ENCODE measurements around the gene ANKS3.

The ANKS3 gene

DNA sequence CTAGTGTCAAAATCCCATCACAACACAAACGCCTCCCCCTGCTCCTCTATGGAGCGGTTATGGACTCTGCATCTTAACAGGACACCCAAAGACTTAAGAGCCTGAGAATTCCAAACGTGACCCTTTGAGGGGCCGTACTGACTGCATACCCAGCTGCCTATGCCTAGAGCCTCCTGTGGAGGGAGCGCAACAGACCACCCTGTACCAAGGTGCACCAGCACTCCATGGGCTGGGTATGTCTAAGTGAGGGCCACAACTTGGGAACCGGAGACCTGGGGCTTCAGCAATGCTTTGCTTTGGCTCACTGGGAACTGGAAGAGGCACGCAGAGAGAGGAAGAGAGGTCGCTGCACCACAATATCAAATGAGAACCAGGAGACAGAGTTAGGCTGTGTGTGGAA is 5.4 kb downstream of the ANKS3 start:
- Mint-ChIP-seq H3K4me1 (ENCODE audit: low read depth) (peaks cover 17% of the 10 kb centered on the region), H3K4me3 (no peak overlapping the region), H3K27ac (no peak overlapping the region), H3K9me3 (no peaks in the 10 kb centered on the region), H3K27me3 (no peaks in the 10 kb centered on the region), H3K36me3 (ENCODE audit: low read depth) (peaks cover 50% of the 10 kb centered on the region)
- intact Hi-C loops (cut with micrococcal nuclease): no loop called here

DNA sequence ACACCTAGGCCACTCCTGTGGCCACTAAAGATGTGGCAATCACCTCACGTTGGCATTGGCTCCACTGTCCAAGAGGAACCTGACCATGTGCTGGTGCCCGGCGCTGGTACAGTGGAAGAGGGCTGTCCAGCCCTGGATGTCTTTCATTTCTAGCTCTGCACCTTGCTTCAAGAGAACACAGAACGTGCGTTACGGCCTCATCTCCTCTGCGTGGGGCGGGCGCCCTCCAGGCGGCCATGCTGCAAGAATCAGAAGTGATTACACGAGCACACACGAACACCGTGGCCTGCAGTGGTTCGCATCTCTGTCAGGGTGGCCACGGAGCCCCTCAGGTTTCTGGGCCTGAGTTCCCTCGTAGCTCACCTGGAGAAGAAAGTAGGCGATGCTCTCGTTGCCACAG is 7.5 kb downstream of the ANKS3 start:
- Mint-ChIP-seq H3K36me3 (ENCODE audit: low read depth) (peaks cover 70% of the 10 kb centered on the region), H3K9me3 (no peaks in the 10 kb centered on the region), H3K4me1 (ENCODE audit: low read depth) (peaks cover 7% of the 10 kb centered on the region), H3K27me3 (no peaks in the 10 kb centered on the region), H3K27ac (no peak overlapping the region), H3K4me3 (no peak overlapping the region)
- intact Hi-C loops (cut with micrococcal nuclease): no loop called here

DNA sequence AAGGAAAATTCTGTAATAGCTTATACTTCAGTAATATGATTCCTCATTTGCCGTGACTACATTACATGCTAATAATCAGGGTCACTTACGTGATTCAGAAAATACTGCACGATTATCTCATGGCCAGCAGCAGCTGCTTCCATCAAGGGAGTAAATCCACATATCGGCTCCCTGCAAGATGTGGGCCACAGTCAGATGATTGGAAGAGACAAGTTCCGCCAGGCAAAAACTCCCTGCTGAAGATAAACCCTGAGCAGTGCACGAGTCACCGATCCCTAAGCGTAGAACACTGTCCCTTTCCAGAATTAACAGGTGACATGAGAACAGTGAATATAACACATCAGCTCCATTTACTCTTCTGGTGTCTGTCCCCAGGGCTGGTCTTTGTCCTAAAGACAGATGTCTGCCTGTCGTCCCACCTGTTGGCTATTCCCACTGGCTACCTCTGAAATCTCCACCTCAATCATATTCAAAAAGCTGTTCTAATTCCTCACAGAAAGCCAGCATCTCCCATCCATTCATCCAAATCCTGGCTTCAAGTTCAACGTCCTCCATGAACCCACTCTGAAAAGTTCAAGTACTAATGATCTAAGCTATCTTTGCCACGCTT is 9.3 kb downstream of the ANKS3 start:
- Mint-ChIP-seq H3K36me3 (ENCODE audit: low read depth) (peaks cover 65% of the 10 kb centered on the region), H3K27me3 (no peaks in the 10 kb centered on the region), H3K4me3 (no peak overlapping the region), H3K27ac (no peak overlapping the region), H3K4me1 (ENCODE audit: low read depth) (peaks cover 7% of the 10 kb centered on the region), H3K9me3 (no peaks in the 10 kb centered on the region)
- intact Hi-C loops (cut with micrococcal nuclease): no loop called here

DNA sequence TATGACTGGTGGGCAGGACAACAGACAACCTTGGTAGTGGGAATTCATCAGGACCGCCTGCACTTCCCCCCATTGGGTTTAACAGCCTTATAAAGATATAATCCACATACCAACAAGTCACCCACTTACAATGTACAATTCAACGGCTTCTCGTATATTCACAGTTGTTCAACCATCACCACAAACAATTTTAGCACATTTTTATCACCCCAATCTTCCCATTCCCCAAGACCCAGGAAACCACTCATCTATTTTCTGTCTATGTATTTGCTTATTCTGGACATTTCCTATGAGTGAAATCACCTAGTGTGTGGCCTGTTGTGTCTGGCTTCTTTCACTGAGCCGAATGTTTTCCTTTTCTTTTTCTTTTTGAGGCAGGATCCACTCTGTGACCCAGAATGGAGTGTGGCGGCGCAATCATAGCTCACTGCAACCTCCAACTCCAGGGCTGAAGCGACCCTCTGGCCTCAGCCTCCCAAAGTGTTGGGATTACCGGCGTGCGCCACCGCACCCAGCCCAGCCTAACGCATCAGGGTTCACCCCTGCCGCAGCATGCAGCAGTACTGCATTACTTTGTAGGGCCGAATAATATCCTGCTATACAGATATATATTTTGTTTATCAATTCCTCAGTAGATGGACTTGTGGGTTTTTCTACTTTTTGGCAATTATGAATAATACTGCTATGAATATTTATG is 10.9 kb downstream of the ANKS3 start:
- Mint-ChIP-seq H3K4me1 (ENCODE audit: low read depth) (peaks cover 7% of the 10 kb centered on the region), H3K36me3 (ENCODE audit: low read depth) (peaks cover 50% of the 10 kb centered on the region), H3K4me3 (no peak overlapping the region), H3K9me3 (no peaks in the 10 kb centered on the region), H3K27me3 (no peaks in the 10 kb centered on the region), H3K27ac (no peak overlapping the region)
- intact Hi-C loops (cut with micrococcal nuclease): no loop called here

DNA sequence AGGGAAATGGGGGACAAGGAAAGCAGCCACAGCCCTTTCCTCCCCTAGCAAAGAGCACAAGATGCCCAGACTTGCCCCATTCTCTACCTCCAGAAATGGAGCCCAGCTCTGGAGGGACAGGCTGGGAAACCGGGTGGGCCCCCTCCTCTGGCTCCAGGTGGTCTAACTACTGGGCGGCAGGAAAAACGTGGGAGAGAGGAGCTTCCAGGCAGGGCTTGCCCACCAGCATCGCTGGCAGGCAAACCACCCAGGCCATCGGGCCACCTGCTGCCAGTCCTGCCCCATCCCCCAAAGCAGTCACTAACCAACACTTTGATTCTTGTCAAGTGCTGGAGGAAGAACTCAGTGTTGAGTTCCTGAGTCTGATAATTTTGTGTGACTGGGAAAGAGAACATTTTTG is 15.6 kb downstream of the ANKS3 start:
- H3K4me1 Mint-ChIP-seq (ENCODE audit: low read depth): no peaks in the 10 kb centered on the region
- H3K36me3 Mint-ChIP-seq (ENCODE audit: low read depth): peaks cover 45% of the 10 kb centered on the region
- H3K27me3 Mint-ChIP-seq: no peaks in the 10 kb centered on the region
- intact Hi-C loops (cut with micrococcal nuclease): no loop called here
- no peak overlapping the region for H3K4me3 Mint-ChIP-seq
- no peaks in the 10 kb centered on the region for H3K9me3 Mint-ChIP-seq
- no peak overlapping the region for H3K27ac Mint-ChIP-seq

DNA sequence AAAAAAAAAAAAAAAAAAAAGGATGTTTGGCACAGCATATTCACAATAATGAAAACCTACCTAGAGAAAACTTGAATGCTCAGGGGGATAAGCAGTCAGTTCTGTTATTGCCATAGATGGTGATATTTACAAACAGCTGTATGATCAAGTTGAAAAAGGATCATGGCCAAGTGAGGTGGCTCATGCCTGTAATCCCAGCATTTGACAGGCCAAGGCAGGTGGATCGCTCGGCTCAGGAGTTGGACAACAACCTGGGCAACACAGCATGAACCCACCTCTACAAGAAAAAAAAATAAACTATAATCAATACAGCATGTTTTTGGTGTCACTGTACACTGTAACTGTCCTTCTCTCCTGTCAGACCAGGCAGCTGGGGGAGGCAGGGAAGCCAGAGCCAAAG is 19.1 kb downstream of the ANKS3 start:
- intact Hi-C loops (cut with micrococcal nuclease): no loop called here
- Mint-ChIP-seq H3K27ac (no peak overlapping the region), H3K4me3 (no peak overlapping the region), H3K4me1 (ENCODE audit: low read depth) (no peaks in the 10 kb centered on the region), H3K27me3 (no peaks in the 10 kb centered on the region), H3K36me3 (ENCODE audit: low read depth) (peaks cover 60% of the 10 kb centered on the region), H3K9me3 (no peaks in the 10 kb centered on the region)

DNA sequence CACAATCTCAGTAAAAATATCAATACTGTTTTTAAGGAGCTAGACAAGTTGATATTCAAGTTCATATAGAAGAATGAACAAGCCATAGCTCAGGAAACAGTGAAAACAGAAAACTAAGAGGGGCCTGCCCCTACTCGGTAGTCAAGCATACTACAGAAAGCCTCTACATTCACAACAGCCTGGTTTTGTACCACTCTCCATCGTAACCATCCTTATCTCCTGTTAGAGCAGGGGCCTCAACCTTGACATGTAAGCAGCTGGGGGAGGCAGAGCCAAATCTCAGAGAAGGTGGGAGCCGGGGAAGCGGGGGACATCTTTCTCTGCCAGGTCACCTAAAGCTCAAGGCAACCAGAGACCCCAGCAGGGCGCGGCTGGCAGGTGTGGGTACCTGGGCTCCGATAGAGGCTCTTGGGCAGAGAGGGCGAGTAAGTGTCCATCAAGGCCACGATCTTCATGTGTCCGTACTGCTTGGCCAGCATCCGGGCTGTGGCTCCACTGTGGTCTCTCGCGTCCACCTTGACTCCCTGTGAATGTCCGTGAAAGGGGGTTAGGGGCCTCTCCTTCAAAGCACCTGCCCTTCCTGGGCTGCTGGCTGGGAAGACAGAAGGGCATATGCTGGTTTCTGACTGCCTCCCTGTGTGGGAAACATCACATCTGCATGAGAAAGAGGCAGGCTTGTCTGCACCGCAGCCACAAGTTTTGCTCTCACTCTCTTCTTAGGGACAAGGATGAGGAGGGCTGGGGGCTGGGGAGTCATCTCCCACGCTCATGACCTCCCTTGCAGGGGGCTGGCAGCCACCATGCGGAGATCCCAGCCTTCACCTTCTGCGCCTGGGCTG is 20.2 kb downstream of the ANKS3 start:
- H3K36me3 Mint-ChIP-seq (ENCODE audit: low read depth): peaks cover 70% of the 10 kb centered on the region
- no peaks in the 10 kb centered on the region for H3K27me3 Mint-ChIP-seq
- intact Hi-C loops (cut with micrococcal nuclease): no loop called here
- no peak overlapping the region for H3K4me3 Mint-ChIP-seq
- H3K4me1 Mint-ChIP-seq (ENCODE audit: low read depth): no peaks in the 10 kb centered on the region
- H3K27ac Mint-ChIP-seq: no peak overlapping the region
- no peaks in the 10 kb centered on the region for H3K9me3 Mint-ChIP-seq

DNA sequence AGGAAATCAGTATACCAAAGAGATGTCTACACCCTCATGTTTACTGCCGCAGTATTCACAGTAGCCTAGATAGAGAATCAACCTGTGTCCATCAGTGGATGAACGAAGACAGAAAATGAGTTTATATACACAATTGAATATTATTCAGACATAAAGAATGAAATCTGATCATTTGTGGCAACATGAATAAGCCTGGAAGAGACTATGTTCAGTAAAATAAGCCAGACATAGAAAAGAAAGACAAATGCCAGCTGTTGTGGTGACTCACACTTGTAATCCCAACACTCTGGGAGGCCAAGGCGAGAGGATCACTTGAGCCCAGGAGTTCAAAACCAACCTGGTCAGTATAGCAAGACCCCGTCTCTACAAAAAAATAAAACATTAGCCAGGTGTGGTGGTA is 24.6 kb downstream of the ANKS3 start:
- H3K4me1 Mint-ChIP-seq (ENCODE audit: low read depth): no peaks in the 10 kb centered on the region
- peaks cover 96% of the 10 kb centered on the region for H3K36me3 Mint-ChIP-seq (ENCODE audit: low read depth)
- H3K27ac Mint-ChIP-seq: no peak overlapping the region
- no peaks in the 10 kb centered on the region for H3K9me3 Mint-ChIP-seq
- H3K27me3 Mint-ChIP-seq: no peaks in the 10 kb centered on the region
- H3K4me3 Mint-ChIP-seq: no peak overlapping the region
- intact Hi-C loops (cut with micrococcal nuclease): no loop called here

DNA sequence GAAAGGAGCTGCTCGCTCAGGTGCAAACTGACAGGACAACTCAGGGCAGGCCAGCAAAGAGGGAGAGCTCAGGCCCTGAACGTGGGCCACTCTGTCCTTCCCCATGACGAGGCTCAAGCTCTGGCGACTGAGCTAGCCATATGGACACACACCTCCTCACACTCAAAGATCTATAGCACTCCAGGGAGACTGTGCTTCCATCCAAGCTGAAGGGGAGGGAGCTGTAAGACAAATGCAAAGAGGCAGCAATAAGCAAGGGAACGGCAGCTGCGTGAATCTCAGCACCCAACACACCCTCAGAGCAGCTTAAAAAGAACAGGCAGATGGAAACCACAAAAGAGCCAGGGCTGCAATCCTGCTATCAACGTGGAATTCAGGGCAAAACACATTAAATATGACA is 27.2 kb downstream of the ANKS3 start:
- Mint-ChIP-seq H3K4me3 (no peak overlapping the region), H3K27me3 (no peaks in the 10 kb centered on the region), H3K36me3 (ENCODE audit: low read depth) (peaks cover 90% of the 10 kb centered on the region), H3K27ac (no peak overlapping the region), H3K4me1 (ENCODE audit: low read depth) (no peaks in the 10 kb centered on the region), H3K9me3 (no peaks in the 10 kb centered on the region)
- intact Hi-C loops (cut with micrococcal nuclease): no loop called here

DNA sequence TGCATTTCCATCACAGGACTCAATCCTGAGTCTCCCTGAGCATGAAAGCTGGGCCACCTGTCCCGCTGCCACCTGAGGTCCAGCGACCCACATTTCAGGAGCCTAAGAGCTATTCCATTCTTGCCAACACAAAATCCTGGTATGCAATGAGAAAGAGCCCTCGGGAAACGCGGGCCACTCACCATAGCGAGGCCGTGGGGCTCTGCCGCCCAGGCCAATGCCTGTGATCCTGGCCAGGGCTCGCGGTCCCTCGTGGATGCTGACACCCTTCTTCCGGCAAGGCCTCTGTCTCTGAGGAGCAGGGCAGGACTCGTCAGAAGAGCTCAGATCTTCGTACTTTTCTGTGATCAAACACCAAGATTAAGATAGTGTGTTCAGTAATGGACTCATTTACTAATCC is 29.2 kb downstream of the ANKS3 start:
- Mint-ChIP-seq H3K27me3 (no peaks in the 10 kb centered on the region), H3K27ac (no peak overlapping the region), H3K4me1 (ENCODE audit: low read depth) (peaks cover 7% of the 10 kb centered on the region)

DNA sequence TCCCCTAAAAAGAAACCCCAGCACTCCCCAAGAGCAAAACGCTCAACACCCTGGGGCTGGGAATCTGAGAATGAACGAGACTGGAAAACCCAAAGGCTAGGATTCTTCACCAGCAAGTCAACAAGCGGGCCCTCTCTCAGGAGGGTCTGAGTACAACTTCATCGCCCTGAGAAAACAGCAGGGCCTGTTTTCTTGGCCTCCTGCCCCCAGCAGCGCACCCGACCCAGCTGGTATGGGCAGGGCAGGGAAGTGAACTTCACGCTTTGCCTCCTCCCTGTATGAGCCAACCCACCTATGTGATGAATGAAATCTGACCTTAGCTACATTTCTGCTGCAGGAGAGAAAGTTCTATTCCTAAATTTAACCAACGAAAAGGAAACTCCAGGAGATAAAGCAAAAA is 29.6 kb downstream of the ANKS3 start:
- Mint-ChIP-seq H3K36me3 (ENCODE audit: low read depth) (peaks cover 90% of the 10 kb centered on the region), H3K4me1 (ENCODE audit: low read depth) (peaks cover 7% of the 10 kb centered on the region), H3K27ac (no peak overlapping the region), H3K9me3 (no peaks in the 10 kb centered on the region), H3K27me3 (no peaks in the 10 kb centered on the region), H3K4me3 (no peak overlapping the region)
- intact Hi-C loops (cut with micrococcal nuclease): no loop called here

More for the DNA sequence above, 29.2 kb downstream of the ANKS3 start:
- no peak overlapping the region for H3K4me3 Mint-ChIP-seq
- intact Hi-C loops (cut with micrococcal nuclease): no loop called here
- no peaks in the 10 kb centered on the region for H3K9me3 Mint-ChIP-seq
- peaks cover 90% of the 10 kb centered on the region for H3K36me3 Mint-ChIP-seq (ENCODE audit: low read depth)

DNA sequence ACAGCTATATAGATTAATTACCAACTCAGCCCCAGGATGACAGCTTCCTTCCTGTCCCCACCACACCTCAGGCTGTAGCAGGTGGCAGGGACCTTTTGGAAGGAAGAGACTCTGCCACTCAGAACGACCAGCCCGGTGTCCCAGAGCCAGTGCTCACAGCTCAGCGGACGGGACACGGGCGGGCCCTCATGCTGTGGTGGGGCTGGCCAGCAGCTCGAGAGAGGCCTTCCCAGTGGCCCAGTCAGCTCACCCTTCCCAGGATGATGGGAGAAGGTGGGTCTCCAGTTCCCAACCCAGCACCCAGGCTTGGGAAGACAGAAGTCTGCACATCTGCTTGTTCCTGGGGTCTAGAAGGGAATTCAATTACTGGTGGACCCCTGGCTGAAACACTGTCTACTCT is 30.2 kb downstream of the ANKS3 start:
- Mint-ChIP-seq H3K4me1 (ENCODE audit: low read depth) (peaks cover 7% of the 10 kb centered on the region), H3K36me3 (ENCODE audit: low read depth) (peaks cover 91% of the 10 kb centered on the region)
- intact Hi-C loops (cut with micrococcal nuclease): no loop called here

DNA sequence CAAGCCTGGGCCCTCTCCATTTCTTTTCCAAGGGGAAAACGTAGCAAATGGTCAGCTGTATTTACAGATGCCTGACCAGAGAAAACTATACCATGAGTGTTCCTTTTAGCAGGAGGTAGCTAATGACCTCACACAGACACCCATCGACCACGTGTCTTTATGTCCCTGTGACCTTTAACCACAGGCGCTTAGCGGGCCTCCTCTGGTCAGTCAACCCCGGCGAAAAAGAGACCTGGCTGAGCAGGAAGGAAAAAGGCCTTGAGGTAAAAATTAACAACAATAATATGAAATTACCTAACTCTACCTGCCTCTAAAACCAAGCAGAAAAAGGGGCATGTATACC is 31.6 kb downstream of the ANKS3 start:
- intact Hi-C loops (cut with micrococcal nuclease): no loop called here
- no peak overlapping the region for H3K4me3 Mint-ChIP-seq
- H3K4me1 Mint-ChIP-seq (ENCODE audit: low read depth): peaks cover 7% of the 10 kb centered on the region
- H3K36me3 Mint-ChIP-seq (ENCODE audit: low read depth): peaks cover 93% of the 10 kb centered on the region
- H3K27ac Mint-ChIP-seq: no peak overlapping the region
- no peaks in the 10 kb centered on the region for H3K9me3 Mint-ChIP-seq
- no peaks in the 10 kb centered on the region for H3K27me3 Mint-ChIP-seq

More for the DNA sequence above, 30.2 kb downstream of the ANKS3 start:
- Mint-ChIP-seq H3K4me3 (no peak overlapping the region), H3K27me3 (no peaks in the 10 kb centered on the region), H3K9me3 (no peaks in the 10 kb centered on the region), H3K27ac (no peak overlapping the region)

DNA sequence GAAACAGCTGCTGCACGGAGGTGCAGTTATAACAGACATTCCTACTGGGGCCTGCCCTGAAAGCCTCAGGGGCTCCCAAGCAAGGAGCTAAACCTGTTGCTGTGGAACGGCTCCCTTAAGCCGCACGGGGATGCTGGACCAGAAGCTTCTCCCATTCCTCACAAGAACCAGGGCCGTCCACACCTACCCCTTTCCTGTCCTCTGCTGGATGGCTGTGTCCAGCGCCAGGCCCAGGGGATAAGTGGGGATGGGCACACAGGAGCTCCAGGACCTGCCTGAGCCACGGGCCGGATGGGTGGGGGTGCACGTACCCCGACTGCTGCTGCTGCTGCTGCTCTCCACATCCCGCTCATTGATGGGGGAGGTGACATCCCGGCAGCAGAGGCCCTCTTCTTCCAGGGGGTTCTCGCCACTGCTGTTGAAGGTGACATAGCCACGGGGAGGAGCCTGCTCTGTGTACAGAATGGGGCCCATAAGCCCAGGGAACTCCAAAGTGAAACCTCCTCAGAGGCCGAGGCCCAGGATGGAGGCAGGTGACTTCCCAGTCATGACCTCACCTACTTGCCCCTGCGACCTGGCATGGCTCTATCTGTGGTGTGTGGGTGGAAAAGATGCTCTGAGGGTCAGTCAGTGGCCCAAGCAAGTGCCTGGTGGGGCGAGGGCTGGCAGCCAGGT is 32.1 kb downstream of the ANKS3 start:
- intact Hi-C loops (cut with micrococcal nuclease): no loop called here
- Mint-ChIP-seq H3K27ac (peak overlapping the region; percentile 27), H3K36me3 (ENCODE audit: low read depth) (peaks cover 93% of the 10 kb centered on the region), H3K27me3 (no peaks in the 10 kb centered on the region), H3K4me3 (no peak overlapping the region), H3K9me3 (no peaks in the 10 kb centered on the region), H3K4me1 (ENCODE audit: low read depth) (peaks cover 7% of the 10 kb centered on the region)

All from dendritic cell treated with granulocyte-macrophage colony-stimulating factor and Interleukin-4, amounts not matched to agents 40 ng/mL and 50 ng/mL, for 4 days (primary cell).